HG03460 (cell line): Measurements from ENCODE around the gene ASGR1.
"Not testable (repeated sequence)": the region's sequence is repeated elsewhere in the genome, so short reads cannot be mapped to it uniquely, and the experiment has no call there.

Experiments used
- ATAC-seq: cut with Tn5 transposase; IDR thresholded peaks from one replicate; pipeline ENCODE4 v1.9.1; 2021; ENCODE audit not compliant: unreplicated experiment

The ASGR1 gene

GRCh38 chr17:7166873-7167272 lies 12.3 kb downstream of the ASGR1 start:
- no peak for ATAC-seq

GRCh38 chr17:7159571-7159970 lies 19.6 kb downstream of the ASGR1 start:
- not testable (repeated sequence) for ATAC-seq

- not testable (repeated sequence) for ATAC-seq
These were observed 20.7 kb downstream of the ASGR1 start for GRCh38 chr17:7158424-7158823.

- no peak for ATAC-seq
These were observed 22.7 kb downstream of the ASGR1 start for GRCh38 chr17:7156342-7156940.

GRCh38 chr17:7147772-7148171 lies 31.4 kb downstream of the ASGR1 start:
- ATAC-seq, result no peak

GRCh38 chr17:7146115-7146514 lies 33.1 kb downstream of the ASGR1 start:
- ATAC-seq, result no peak

- ATAC-seq, result no peak
These were observed 35.0 kb downstream of the ASGR1 start for GRCh38 chr17:7144213-7144612.

- ATAC-seq, result no peak
These were observed 37.3 kb downstream of the ASGR1 start for GRCh38 chr17:7141824-7142223.

- ATAC-seq, result no peak
These were observed 39.8 kb downstream of the ASGR1 start for GRCh38 chr17:7139400-7139799.

- no peak for ATAC-seq
These were observed 40.3 kb downstream of the ASGR1 start for GRCh38 chr17:7138800-7139381.

- no peak for ATAC-seq
These were observed 41.8 kb downstream of the ASGR1 start for GRCh38 chr17:7137171-7137943.

- no peak for ATAC-seq
These were observed 42.8 kb downstream of the ASGR1 start for GRCh38 chr17:7136266-7136877.

GRCh38 chr17:7133916-7134315 lies 45.3 kb downstream of the ASGR1 start:
- ATAC-seq, result no peak

GRCh38 chr17:7133424-7133823 lies 45.7 kb downstream of the ASGR1 start:
- ATAC-seq, result no peak

GRCh38 chr17:7132511-7133094 lies 46.6 kb downstream of the ASGR1 start:
- ATAC-seq, result peak; percentile 73

- ATAC-seq, result no peak
These were observed 47.8 kb downstream of the ASGR1 start for GRCh38 chr17:7131423-7131791.

- ATAC-seq, result no peak
These were observed 48.3 kb downstream of the ASGR1 start for GRCh38 chr17:7130621-7131422.

GRCh38 chr17:7129311-7129710 lies 49.9 kb downstream of the ASGR1 start:
- no peak for ATAC-seq

- ATAC-seq, result no peak
These were observed 51.0 kb downstream of the ASGR1 start for GRCh38 chr17:7128160-7128559.

- ATAC-seq, result not testable (repeated sequence)
These were observed 51.7 kb downstream of the ASGR1 start for GRCh38 chr17:7127501-7127900.

- ATAC-seq, result not testable (repeated sequence)
These were observed 52.8 kb downstream of the ASGR1 start for GRCh38 chr17:7126386-7126785.
